Karpas-422 (cell line): ENCODE data around the gene THEMIS2. TPM values are rescaled to one million over a fixed set of nuclear protein-coding genes. Genes with fewer than 3 reads are reported as not detected.

Experiments
- DNase-seq: peaks from one replicate; pipeline ENCODE4 v3.0.0-alpha.2; 2015
- H2AFZ ChIP-seq: fragments of 200-600 bp; sonication (generic); 2 replicates; pipeline ENCODE4 v1.6.1; 2014; ENCODE audit warnings: antibody characterized with exemption, low read length, mixed read lengths
- H3K27ac ChIP-seq: fragments of 200-600 bp; sonication (generic); 2 replicates; pipeline ENCODE4 v1.5.1; 2014; ENCODE audit warnings: mild to moderate bottlenecking, low read length, moderate library complexity
- H3K27me3 ChIP-seq: fragments of 200-600 bp; sonication (generic); 2 replicates; pipeline ENCODE4 v1.6.1; 2014; ENCODE audit warnings: low read length, mixed read lengths
- H3K36me3 ChIP-seq: fragments of 200-600 bp; sonication (generic); 2 replicates; pipeline ENCODE4 v1.6.1; 2014; ENCODE audit warnings: low read length, mixed read lengths; ENCODE audit not compliant: insufficient read depth
- H3K4me1 ChIP-seq: fragments of 200-600 bp; sonication (generic); 2 replicates; pipeline ENCODE4 v1.6.1; 2014; ENCODE audit warnings: mild to moderate bottlenecking, low read length, mixed read lengths
- H3K4me2 ChIP-seq: fragments of 200-600 bp; sonication (generic); 2 replicates; pipeline ENCODE4 v1.6.1; 2014; ENCODE audit warnings: low read length, low read depth, mild to moderate bottlenecking; ENCODE audit not compliant: poor library complexity, severe bottlenecking
- H3K4me3 ChIP-seq: fragments of 200-600 bp; sonication (generic); 2 replicates; pipeline ENCODE4 v1.5.1; 2014; ENCODE audit warnings: mild to moderate bottlenecking, antibody characterized with exemption, low read length, mixed read lengths
- H3K79me2 ChIP-seq: fragments of 200-600 bp; sonication (generic); 2 replicates; pipeline ENCODE4 v1.6.1; 2014; ENCODE audit warnings: mild to moderate bottlenecking, low read length, mixed read lengths
- H3K9ac ChIP-seq: fragments of 200-600 bp; sonication (generic); 2 replicates; pipeline ENCODE4 v1.6.0; 2014; ENCODE audit warnings: low read length
- H3K9me2 ChIP-seq: fragments of 200-600 bp; sonication (generic), shearing (Covaris generic); replicated peaks from 2 replicates; pipeline ENCODE4 v1.6.0; 2014; ENCODE audit warnings: mild to moderate bottlenecking, low read length, moderate library complexity; ENCODE audit not compliant: insufficient read depth
- H3K9me3 ChIP-seq: fragments of 300-700, 200-600 bp; sonication (generic); 2 replicates; pipeline ENCODE4 v1.6.1; 2014; ENCODE audit warnings: low read length, mixed read lengths
- H4K20me1 ChIP-seq: fragments of 200-600 bp; sonication (generic); 2 replicates; pipeline ENCODE4 v1.6.1; 2014; ENCODE audit warnings: mild to moderate bottlenecking, antibody characterized with exemption, low read length, low read depth; ENCODE audit not compliant: insufficient read depth
- total RNA-seq: library from RNA; depleted of rRNA; stranded (reverse); fragments of >200 nt; shearing (Covaris generic); gene quantifications from 2 replicates; pipeline ENCODE4 v1.2.3, GENCODE V29; 2014; ENCODE audit warnings: low replicate concordance

Gene THEMIS2
- total RNA-seq, 1 experiment from 2014 or later = 8.7 TPM

DNA sequence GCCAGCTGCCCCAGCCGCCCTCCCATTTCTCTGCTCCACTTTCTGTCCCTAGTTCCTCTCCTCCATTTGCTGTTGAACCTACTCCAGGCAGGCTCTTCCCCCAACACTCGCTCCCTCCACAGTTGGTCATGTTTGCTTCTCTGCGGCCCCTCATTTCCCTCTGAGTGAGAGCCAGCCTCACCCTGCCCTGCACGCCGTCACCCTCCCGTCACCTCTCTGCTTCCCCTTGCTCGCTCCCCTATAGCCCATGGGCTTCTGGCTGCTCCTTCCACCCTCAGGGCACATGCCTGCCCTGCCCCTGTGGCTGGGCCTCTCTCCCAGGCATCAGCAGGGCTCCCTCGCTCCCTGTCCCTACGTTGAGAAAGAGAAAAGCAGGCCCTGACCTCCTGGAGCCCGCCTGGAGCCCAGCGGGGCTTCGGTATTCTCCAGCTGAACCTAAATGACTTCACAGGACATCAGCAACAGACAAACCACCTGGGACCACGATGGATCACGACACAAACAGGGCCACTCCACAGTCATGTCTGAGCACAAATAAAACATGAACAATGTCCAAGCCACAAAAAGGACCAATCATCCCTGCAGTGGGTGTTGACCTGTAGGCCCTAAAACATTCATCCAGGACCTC, 13.3 kb upstream of the THEMIS2 start:
- no peaks in the 10 kb centered on the region for H4K20me1 ChIP-seq
- no peak overlapping the region for H3K4me3 ChIP-seq
- H3K36me3 ChIP-seq = no peaks in the 10 kb centered on the region
- no peak for DNase-seq
- no peaks in the 10 kb centered on the region for H3K79me2 ChIP-seq
- H3K4me1 ChIP-seq = peaks cover 25% of the 10 kb centered on the region
- no peaks in the 10 kb centered on the region for H3K9me2 ChIP-seq
- no peaks in the 10 kb centered on the region for H3K27me3 ChIP-seq
- no peak overlapping the region for H3K4me2 ChIP-seq
- no peak overlapping the region for H3K27ac ChIP-seq
- no peak overlapping the region for H2AFZ ChIP-seq
- no peaks in the 10 kb centered on the region for H3K9me3 ChIP-seq
- no peak overlapping the region for H3K9ac ChIP-seq

DNA sequence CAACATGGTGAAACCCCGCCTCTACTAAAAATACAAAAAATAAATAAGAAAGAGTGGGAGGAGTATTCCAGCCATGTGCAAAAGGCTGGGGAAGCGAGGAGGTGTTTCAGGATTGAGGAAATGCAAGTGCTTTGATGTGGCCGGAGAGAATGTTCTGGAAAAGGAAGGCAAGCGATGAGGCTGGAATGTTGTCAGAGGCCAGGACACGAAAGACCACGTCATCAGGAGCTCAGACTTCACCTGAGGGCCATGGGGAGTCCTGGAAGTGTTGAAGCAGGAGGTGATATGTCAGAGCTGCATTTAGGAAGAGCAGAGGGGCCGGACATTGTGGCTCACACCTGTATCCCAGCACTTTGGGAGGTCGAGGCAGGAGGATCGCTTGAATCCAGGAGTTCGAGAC, 10.9 kb upstream of the THEMIS2 start:
- Histone ChIP-seq H3K9me3 (no peaks in the 10 kb centered on the region), H3K36me3 (no peaks in the 10 kb centered on the region), H3K79me2 (no peaks in the 10 kb centered on the region), H4K20me1 (no peaks in the 10 kb centered on the region), H3K9me2 (no peaks in the 10 kb centered on the region), H2AFZ (no peak overlapping the region), H3K4me1 (peaks cover 29% of the 10 kb centered on the region), H3K27ac (no peak overlapping the region), H3K9ac (no peak overlapping the region), H3K4me2 (no peak overlapping the region), H3K27me3 (no peaks in the 10 kb centered on the region), H3K4me3 (no peak overlapping the region)
- no peak for DNase-seq

DNA sequence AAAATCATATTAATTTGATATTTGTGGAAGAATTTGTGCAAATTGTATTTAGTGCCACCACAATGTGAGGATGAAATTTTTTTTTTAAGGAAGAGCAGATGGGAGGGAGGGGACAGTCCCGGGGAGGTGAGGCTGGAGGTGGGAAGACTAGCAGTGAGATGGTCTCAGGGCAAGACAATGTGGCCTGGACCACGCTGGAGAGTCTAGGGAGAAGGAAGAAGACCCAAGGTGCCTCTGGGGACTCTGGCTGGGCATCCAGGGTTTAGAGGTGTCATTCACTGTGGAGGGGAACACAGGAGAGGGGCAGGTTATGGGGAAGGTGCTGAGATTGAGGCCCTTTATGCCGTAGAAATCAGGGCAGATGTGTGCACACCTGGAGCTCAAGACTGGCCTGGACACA, 10.3 kb upstream of the THEMIS2 start:
- H2AFZ ChIP-seq = no peak overlapping the region
- H3K4me2 ChIP-seq = no peak overlapping the region
- no peaks in the 10 kb centered on the region for H3K79me2 ChIP-seq
- no peak for DNase-seq
- H3K4me3 ChIP-seq = no peak overlapping the region
- H3K9ac ChIP-seq = no peak overlapping the region
- H3K36me3 ChIP-seq = no peaks in the 10 kb centered on the region
- no peaks in the 10 kb centered on the region for H3K27me3 ChIP-seq
- H3K9me3 ChIP-seq = no peaks in the 10 kb centered on the region
- H4K20me1 ChIP-seq = no peaks in the 10 kb centered on the region
- no peaks in the 10 kb centered on the region for H3K9me2 ChIP-seq
- no peak overlapping the region for H3K27ac ChIP-seq
- H3K4me1 ChIP-seq = peaks cover 29% of the 10 kb centered on the region

DNA sequence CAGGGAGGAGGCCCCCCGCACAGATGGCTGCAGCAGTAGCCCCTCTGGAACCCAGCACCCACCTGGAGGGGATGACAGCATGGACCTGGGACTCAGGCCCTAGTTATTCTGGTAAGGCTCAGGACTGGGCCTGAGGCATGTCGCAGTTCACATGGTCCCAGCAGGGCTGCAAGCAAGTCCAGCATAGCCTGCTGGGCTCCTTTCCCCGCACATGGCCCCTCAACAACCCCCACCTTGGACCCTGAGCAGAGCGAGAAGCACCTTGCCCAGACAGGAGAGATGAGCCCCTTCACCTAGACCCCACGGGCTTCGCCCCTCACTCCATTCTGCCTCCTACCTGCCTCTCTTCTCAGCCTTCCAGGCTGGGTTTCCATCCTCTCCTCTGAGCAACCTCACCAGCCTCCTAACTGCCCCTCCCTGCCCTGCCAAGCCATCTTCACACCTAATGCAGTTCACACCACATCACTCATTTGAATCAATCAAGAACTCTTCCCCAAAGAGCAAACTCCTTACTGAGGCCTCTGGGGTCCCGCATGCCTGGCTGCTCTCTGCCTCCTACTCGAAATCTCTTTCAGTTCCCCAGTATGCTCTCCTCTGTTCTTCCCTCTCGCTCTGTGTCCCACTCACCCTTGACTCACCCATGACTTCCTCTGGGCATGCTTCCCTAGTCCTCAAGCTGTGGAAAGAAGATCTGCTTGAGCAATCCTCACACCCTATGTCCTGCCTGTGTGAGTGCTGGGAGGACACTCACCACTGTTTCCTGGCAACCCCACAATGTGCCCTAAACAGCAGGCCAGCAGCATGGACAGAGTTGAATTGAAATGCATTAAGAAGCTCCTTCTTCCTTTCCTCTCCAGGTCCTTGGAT, 9.4 kb upstream of the THEMIS2 start:
- no peak overlapping the region for H3K4me3 ChIP-seq
- H3K9me3 ChIP-seq = no peaks in the 10 kb centered on the region
- peak overlapping the region; percentile 27 for H3K4me2 ChIP-seq
- peaks cover 29% of the 10 kb centered on the region for H3K4me1 ChIP-seq
- peak overlapping the region; percentile 53; the same call in 1 of the 2 replicates for H2AFZ ChIP-seq
- H3K27ac ChIP-seq = no peak overlapping the region
- no peaks in the 10 kb centered on the region for H4K20me1 ChIP-seq
- no peaks in the 10 kb centered on the region for H3K36me3 ChIP-seq
- no peaks in the 10 kb centered on the region for H3K27me3 ChIP-seq
- H3K9ac ChIP-seq = peak overlapping the region; percentile 41
- peak; percentile 73 for DNase-seq
- H3K9me2 ChIP-seq = no peaks in the 10 kb centered on the region
- no peaks in the 10 kb centered on the region for H3K79me2 ChIP-seq

DNA sequence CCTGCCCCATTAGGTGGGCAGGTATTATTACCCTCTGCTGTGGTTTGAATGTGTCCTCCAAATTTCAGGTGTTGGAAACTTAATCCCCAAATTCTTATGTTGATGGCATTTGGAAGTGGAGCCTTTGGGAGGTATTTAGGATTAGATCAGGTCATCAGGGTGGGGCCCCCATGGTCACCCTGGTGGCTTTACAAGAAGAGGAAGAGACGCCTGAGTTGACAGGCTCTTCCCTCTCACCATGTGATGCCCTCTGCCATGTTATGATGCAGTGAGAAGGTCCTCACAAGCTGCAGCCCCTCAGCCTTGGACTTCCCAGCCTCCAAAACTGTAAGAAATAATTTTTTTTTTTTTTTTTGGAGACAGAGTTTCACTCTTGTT, 8.8 kb upstream of the THEMIS2 start:
- no peaks in the 10 kb centered on the region for H3K9me2 ChIP-seq
- no peaks in the 10 kb centered on the region for H3K79me2 ChIP-seq
- no peak overlapping the region for H3K4me3 ChIP-seq
- no peak overlapping the region for H3K27ac ChIP-seq
- H4K20me1 ChIP-seq = no peaks in the 10 kb centered on the region
- H3K4me1 ChIP-seq = peaks cover 24% of the 10 kb centered on the region
- peak overlapping the region; percentile 53; the same call in 1 of the 2 replicates for H2AFZ ChIP-seq
- no peaks in the 10 kb centered on the region for H3K9me3 ChIP-seq
- peak overlapping the region; percentile 27 for H3K4me2 ChIP-seq
- no peaks in the 10 kb centered on the region for H3K36me3 ChIP-seq
- peak overlapping the region; percentile 41 for H3K9ac ChIP-seq
- H3K27me3 ChIP-seq = no peaks in the 10 kb centered on the region
- DNase-seq = no peak

DNA sequence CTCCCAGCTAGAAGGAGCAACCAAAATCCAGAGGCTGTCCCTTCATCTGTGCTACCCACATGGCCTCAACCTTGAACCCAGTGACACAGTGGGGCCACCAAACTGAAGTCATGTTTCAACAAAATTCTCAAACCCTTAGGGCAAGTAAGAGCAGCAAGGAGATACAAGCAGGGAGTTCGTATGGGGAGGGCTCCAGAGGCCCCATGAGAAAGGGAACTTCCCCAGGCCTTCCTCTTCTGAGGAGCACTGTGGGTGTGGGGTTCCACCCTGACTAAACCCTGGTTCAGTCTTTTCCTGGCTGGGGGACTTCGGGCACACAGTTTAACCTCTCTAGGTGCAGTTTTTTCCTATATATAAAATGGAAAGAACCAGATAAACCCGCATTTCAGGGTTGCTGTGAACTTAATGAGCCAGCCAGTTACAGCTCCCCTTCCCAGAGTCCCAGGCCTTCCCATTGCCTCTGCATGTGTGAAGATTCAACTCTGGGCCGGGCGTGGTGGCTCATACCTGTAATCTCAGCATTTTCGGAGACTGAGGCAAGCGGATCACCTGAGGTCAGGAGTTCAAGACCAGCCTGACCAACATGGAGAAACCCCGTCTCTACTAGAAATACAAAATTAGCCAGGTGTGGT, 8.0 kb upstream of the THEMIS2 start:
- Histone ChIP-seq H3K4me2 (no peak overlapping the region), H3K4me3 (no peak overlapping the region), H3K9me2 (no peaks in the 10 kb centered on the region), H4K20me1 (no peaks in the 10 kb centered on the region), H2AFZ (0 out of 2 replicates have a peak overlapping the region, but pooled peaks have one; percentile 62), H3K9ac (no peak overlapping the region), H3K4me1 (peaks cover 28% of the 10 kb centered on the region), H3K27ac (no peak overlapping the region), H3K36me3 (no peaks in the 10 kb centered on the region), H3K27me3 (no peaks in the 10 kb centered on the region), H3K9me3 (no peaks in the 10 kb centered on the region), H3K79me2 (no peaks in the 10 kb centered on the region)
- no peak for DNase-seq

DNA sequence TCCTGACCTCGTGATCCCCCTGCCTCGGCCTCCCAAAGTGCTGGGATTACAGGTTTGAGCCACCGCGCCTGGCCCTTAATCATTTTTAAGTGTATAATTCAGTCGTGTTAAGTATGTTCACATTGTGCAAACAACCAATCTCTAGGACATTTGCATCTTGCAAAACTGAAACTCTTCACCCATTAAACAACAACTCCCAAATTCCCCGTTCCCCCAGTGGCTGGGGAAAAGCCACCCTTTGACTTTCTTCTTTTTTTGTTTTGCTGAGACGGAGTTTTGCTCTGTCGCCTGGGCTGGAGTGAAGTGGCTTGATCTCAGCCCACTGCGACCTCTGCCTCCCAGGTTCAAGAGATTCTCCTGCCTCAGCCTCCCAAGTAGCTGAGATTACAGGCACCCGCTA, 6.5 kb upstream of the THEMIS2 start:
- H3K9me3 ChIP-seq = no peaks in the 10 kb centered on the region
- no peaks in the 10 kb centered on the region for H3K27me3 ChIP-seq
- no peak overlapping the region for H3K27ac ChIP-seq
- H3K4me3 ChIP-seq = no peak overlapping the region
- no peaks in the 10 kb centered on the region for H4K20me1 ChIP-seq
- no peak overlapping the region for H3K4me2 ChIP-seq
- no peaks in the 10 kb centered on the region for H3K79me2 ChIP-seq
- no peaks in the 10 kb centered on the region for H3K9me2 ChIP-seq
- H3K9ac ChIP-seq = no peak overlapping the region
- no peak for DNase-seq
- H2AFZ ChIP-seq = no peak overlapping the region
- peaks cover 35% of the 10 kb centered on the region for H3K4me1 ChIP-seq
- no peaks in the 10 kb centered on the region for H3K36me3 ChIP-seq

DNA sequence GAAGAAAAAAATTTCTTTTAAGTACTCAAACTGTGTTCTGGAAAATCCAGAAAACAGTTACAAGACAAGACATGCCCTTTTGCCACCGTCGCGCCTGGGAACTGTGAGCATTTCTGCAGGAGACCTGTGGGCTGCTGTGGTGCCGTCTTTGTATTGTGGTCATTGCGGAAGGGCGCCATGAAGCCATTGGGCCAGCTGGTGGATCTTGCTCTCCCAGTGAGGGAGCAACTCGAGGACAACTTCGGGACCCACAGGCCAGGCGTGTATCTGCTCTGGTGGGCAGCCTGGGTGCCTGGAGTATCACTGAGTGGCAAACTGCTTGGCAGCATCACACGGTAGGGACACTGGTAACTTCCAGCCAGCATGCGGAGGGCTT, 3.8 kb upstream of the THEMIS2 start:
- DNase-seq = no peak
- H3K9me3 ChIP-seq = no peaks in the 10 kb centered on the region
- no peak overlapping the region for H3K9ac ChIP-seq
- peaks cover under 1% of the 10 kb centered on the region; the same call in 1 of the 2 replicates for H3K27me3 ChIP-seq
- H3K9me2 ChIP-seq = no peaks in the 10 kb centered on the region
- H3K4me1 ChIP-seq = peaks cover 33% of the 10 kb centered on the region
- H3K36me3 ChIP-seq = no peaks in the 10 kb centered on the region
- no peaks in the 10 kb centered on the region for H3K79me2 ChIP-seq
- H4K20me1 ChIP-seq = no peaks in the 10 kb centered on the region
- H3K27ac ChIP-seq = no peak overlapping the region
- no peak overlapping the region; the same call in 1 of the 2 replicates for H3K4me3 ChIP-seq
- H3K4me2 ChIP-seq = peak overlapping the region; percentile 73
- peak overlapping the region; percentile 87; the same call in 1 of the 2 replicates for H2AFZ ChIP-seq
